ENCODE results near the gene DNAJC12.

DNA sequence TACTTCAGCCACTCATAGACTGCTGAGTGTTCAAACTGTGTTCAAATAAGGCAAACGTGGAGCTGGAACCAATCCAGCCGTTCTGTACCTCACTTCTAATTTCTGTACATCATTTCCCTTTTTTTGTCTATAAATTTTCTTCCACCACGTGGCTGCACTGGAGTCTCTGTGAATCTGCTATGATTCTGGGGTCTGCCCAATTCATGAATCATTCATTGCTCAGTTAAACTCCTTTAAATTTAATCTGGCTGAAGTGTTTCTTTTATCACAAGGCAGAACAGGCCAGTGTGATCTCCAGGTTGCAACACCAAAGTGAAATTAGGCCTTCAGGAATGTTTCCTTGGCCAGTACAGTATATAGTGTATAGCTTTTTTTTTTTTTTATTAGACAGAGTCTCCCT, 53.5 kb downstream of the DNAJC12 start:
- no peak for TF ChIP-seq CTCF (IDR thresholded peaks at IDR 0.05; ENCODE audit: low read depth, low read length, poor library complexity, severe bottlenecking)
- TF ChIP-seq EZH2phosphoT487 (IDR thresholded peaks at IDR 0.05; ENCODE audit: borderline replicate concordance, low read length), result no peak

Measured in DOHH2 (cell line).